IMR-90 (cell line): Measurements from ENCODE around the gene TSPEAR. TPM values are rescaled to one million over a fixed set of nuclear protein-coding genes. Genes with fewer than 3 reads are reported as not detected.

Experiments used
- ATAC-seq: fragments of 200-7000 bp; cut with Tn5 transposase; 2 replicates; pipeline ENCODE4 v1.9.1; 2020; ENCODE audit warnings: low read depth, mild to moderate bottlenecking, moderate library complexity
- BruUV-seq: library from RNA; stranded (reverse); fragments of 400-500 nt; replicated peaks from 2 replicates; lab custom pipeline; 2021; lab: Mats Ljungman, UMichigan
- CTCF ChIA-PET: fragments of 300-600 bp; formaldehyde crosslinking; extraction: SDS; loops from one replicate; lab custom pipeline; 2021; ENCODE audit warnings: antibody characterized with exemption; lab: Yijun Ruan, JAX
- POLR2A ChIA-PET: fragments of 300-600 bp; sonication (Branson Sonifier 250); formaldehyde crosslinking; loops from one replicate; lab custom pipeline; 2022; ENCODE audit warnings: antibody characterized with exemption; ENCODE audit not compliant: unreplicated experiment; lab: Charles Lee
- DNase-seq: peaks from one replicate; pipeline ENCODE4 v3.0.0; 2013
- H2AFZ ChIP-seq: replicated peaks from 2 replicates; pipeline ENCODE3; 2013; ENCODE audit warnings: low read length, mild to moderate bottlenecking; ENCODE audit not compliant: poor library complexity
- H2AK5ac ChIP-seq: 2 replicates; pipeline ENCODE4 v1.6.1; 2013; ENCODE audit warnings: low read depth, low read length, inconsistent platforms
- H2AK9ac ChIP-seq: replicated peaks from 2 replicates; pipeline ENCODE3; 2013; ENCODE audit warnings: mild to moderate bottlenecking, low read depth, low read length, moderate library complexity; ENCODE audit not compliant: poor library complexity
- H2BK120ac ChIP-seq: 2 replicates; pipeline ENCODE4 v1.6.1; 2013; ENCODE audit warnings: low read depth, low read length, inconsistent platforms
- H2BK15ac ChIP-seq: 3 replicates; pipeline ENCODE4 v1.6.1; 2013; ENCODE audit warnings: low read depth, low read length, inconsistent platforms
- H2BK20ac ChIP-seq: 2 replicates; pipeline ENCODE4 v1.6.1; 2013; ENCODE audit warnings: low read depth, mild to moderate bottlenecking, inconsistent platforms, low read length, moderate library complexity
- H2BK5ac ChIP-seq: 2 replicates; pipeline ENCODE4 v1.6.1; 2013; ENCODE audit warnings: mild to moderate bottlenecking, low read depth, low read length, inconsistent platforms; ENCODE audit not compliant: poor library complexity, severe bottlenecking
- H3K14ac ChIP-seq: replicated peaks from 2 replicates; pipeline ENCODE4 v1.6.1; 2013; ENCODE audit warnings: low read depth, low read length, inconsistent platforms
- H3K18ac ChIP-seq: 2 replicates; pipeline ENCODE4 v1.6.1; 2013; ENCODE audit warnings: low read depth, low read length, control low read depth
- H3K23ac ChIP-seq: 2 replicates; pipeline ENCODE4 v1.6.1; 2013; ENCODE audit warnings: low read depth, low read length, inconsistent platforms
- H3K27ac ChIP-seq: 2 replicates; pipeline ENCODE4 v1.5.1; 2013; ENCODE audit warnings: mild to moderate bottlenecking, control low read depth, low read length; ENCODE audit not compliant: insufficient read depth
- H3K27me3 ChIP-seq: 2 replicates; pipeline ENCODE4 v1.6.1; 2013; ENCODE audit warnings: low read length; ENCODE audit not compliant: control insufficient read depth, insufficient read depth
- H3K36me3 ChIP-seq: 2 replicates; pipeline ENCODE4 v1.6.1; 2013; ENCODE audit warnings: low read length, mixed read lengths; ENCODE audit not compliant: control insufficient read depth, insufficient read depth
- H3K4ac ChIP-seq: 2 replicates; pipeline ENCODE4 v1.6.1; 2013; ENCODE audit warnings: low read depth, low read length, inconsistent platforms
- H3K4me1 ChIP-seq: 2 replicates; pipeline ENCODE4 v1.6.1; 2013; ENCODE audit warnings: low read length, mixed read lengths; ENCODE audit not compliant: control insufficient read depth, insufficient read depth
- H3K4me2 ChIP-seq: 2 replicates; pipeline ENCODE4 v1.6.1; 2013; ENCODE audit warnings: low read depth, mild to moderate bottlenecking, control low read depth, low read length, moderate library complexity
- H3K4me3 ChIP-seq: 2 replicates; pipeline ENCODE4 v1.5.1; 2013; ENCODE audit warnings: low read depth, mild to moderate bottlenecking, control low read depth, low read length, moderate library complexity; ENCODE audit not compliant: insufficient read depth
- H3K56ac ChIP-seq: 2 replicates; pipeline ENCODE4 v1.6.1; 2013; ENCODE audit warnings: low read length, inconsistent platforms; ENCODE audit not compliant: insufficient read depth; ENCODE audit errors: extremely low read depth
- H3K79me1 ChIP-seq, 2 experiments: 2 replicates each; pipeline ENCODE4 v1.6.1; 2013; ENCODE audit warnings: low read length in 2 of 2, inconsistent platforms in 1 of 2, low read depth in 1 of 2
- H3K9ac ChIP-seq: 2 replicates; pipeline ENCODE4 v1.6.1; 2013; ENCODE audit warnings: low read depth, low read length, control low read depth
- H3K9me1 ChIP-seq: 2 replicates; pipeline ENCODE4 v1.6.1; 2013; ENCODE audit warnings: low read length, inconsistent platforms; ENCODE audit not compliant: insufficient read depth
- H3K9me3 ChIP-seq: 2 replicates; pipeline ENCODE4 v1.6.1; 2013; ENCODE audit warnings: low read length; ENCODE audit not compliant: control insufficient read depth, insufficient read depth
- H4K20me1 ChIP-seq: 2 replicates; pipeline ENCODE4 v1.6.1; 2013; ENCODE audit warnings: low read length, inconsistent platforms; ENCODE audit not compliant: insufficient read depth
- H4K5ac ChIP-seq: 2 replicates; pipeline ENCODE4 v1.6.1; 2013; ENCODE audit warnings: mild to moderate bottlenecking, low read depth, low read length, control low read depth
- H4K8ac ChIP-seq, 2 experiments: 2 replicates each; pipeline ENCODE4 v1.6.1; 2013; ENCODE audit warnings: low read depth in 2 of 2, low read length in 2 of 2, control low read depth in 1 of 2, inconsistent platforms in 1 of 2
- H4K91ac ChIP-seq: 2 replicates; pipeline ENCODE4 v1.6.1; 2013; ENCODE audit warnings: low read depth, low read length, inconsistent platforms; ENCODE audit not compliant: insufficient read depth
- BHLHE40 ChIP-seq: fragments of 150-350 bp; IDR thresholded peaks from 2 replicates; pipeline ENCODE4 v1.6.1; 2016; ENCODE audit warnings: mild to moderate bottlenecking, low read depth, low read length
- CEBPB ChIP-seq: IDR thresholded peaks from 2 replicates; pipeline ENCODE4 v1.6.1; 2012; ENCODE audit warnings: low read depth, low read length, improper control_type of control experiment
- CHD1 ChIP-seq: IDR thresholded peaks from 2 replicates; pipeline ENCODE4 v1.6.1; 2012; ENCODE audit warnings: low read depth, low read length, improper control_type of control experiment
- FOS ChIP-seq: fragments of 150-350 bp; IDR thresholded peaks from 2 replicates; pipeline ENCODE4 v1.6.1; 2016; ENCODE audit warnings: low read depth, low read length
- MAFK ChIP-seq: IDR thresholded peaks from 2 replicates; pipeline ENCODE4 v1.6.1; 2012; ENCODE audit warnings: low read depth, low read length, improper control_type of control experiment
- MAZ ChIP-seq: IDR thresholded peaks from 2 replicates; pipeline ENCODE4 v1.6.1; 2012; ENCODE audit warnings: low read depth, mild to moderate bottlenecking, low read length, improper control_type of control experiment, moderate library complexity, borderline replicate concordance
- MXI1 ChIP-seq: IDR thresholded peaks from 2 replicates; pipeline ENCODE4 v1.6.1; 2012; ENCODE audit warnings: low read depth, mild to moderate bottlenecking, low read length, moderate library complexity, borderline replicate concordance
- NFE2L2 ChIP-seq: fragments of 150-350 bp; IDR thresholded peaks from 2 replicates; pipeline ENCODE4 v1.6.1; 2016; ENCODE audit warnings: low read depth, mild to moderate bottlenecking, low read length
- POLR2A ChIP-seq: IDR thresholded peaks from 2 replicates; pipeline ENCODE4 v1.6.1; 2012; ENCODE audit warnings: mild to moderate bottlenecking, low read depth, low read length
- RAD21 ChIP-seq: IDR thresholded peaks from 2 replicates; pipeline ENCODE4 v1.6.1; 2012; ENCODE audit warnings: low read length, improper control_type of control experiment
- RCOR1 ChIP-seq: IDR thresholded peaks from 2 replicates; pipeline ENCODE4 v1.6.1; 2012; ENCODE audit warnings: mild to moderate bottlenecking, low read length, improper control_type of control experiment; ENCODE audit not compliant: insufficient replicate concordance
- RFX5 ChIP-seq: IDR thresholded peaks from 2 replicates; pipeline ENCODE4 v1.8.0; 2012; ENCODE audit warnings: low read depth, mild to moderate bottlenecking, low read length, moderate library complexity
- SMC3 ChIP-seq: fragments of 150-350 bp; IDR thresholded peaks from 2 replicates; pipeline ENCODE4 v1.6.1; 2016; ENCODE audit warnings: low read depth, mild to moderate bottlenecking, antibody characterized with exemption, low read length, moderate library complexity
- WGBS, 2 experiments: methylation state at CpG; one replicate each; pipeline versions ENCODE4 v1.1.5 to v1.1.7; 2013; ENCODE audit warnings: missing lambda C conversion rate in 2 of 2; ENCODE audit not compliant: insufficient read length in 1 of 2; ENCODE audit errors: extremely low coverage in 2 of 2; 5-methylcytosine and 5-hydroxymethylcytosine counted together
- dilution Hi-C: fragments of 300-500 bp; cut with HindIII; formaldehyde crosslinking; loops from one replicate; pipeline ENCODE4 v1.14.3; 2018; ENCODE audit warnings: low sequenced_read_pairs; ENCODE audit not compliant: unreplicated experiment
- in situ Hi-C: fragments of 300-500 bp; cut with MboI; formaldehyde crosslinking; loops from 3 replicates; pipeline ENCODE4 v1.14.3; 2019; ENCODE audit warnings: low sequenced_read_pairs, inconsistent platforms, mixed read lengths
- intact Hi-C: fragments of 100-400 bp; cut with micrococcal nuclease; formaldehyde crosslinking; loops from 2 replicates; pipeline ENCODE4 v1.10.0; 2022
- polyA plus RNA-seq, 3 experiments: library from polyadenylated mRNA; depleted of rRNA; stranded (reverse); fragments of >200 nt; gene quantifications; 2 replicates each; pipeline ENCODE4 v1.2.3, GENCODE V29; 2012; ENCODE audit warnings: low replicate concordance in 1 of 3
- total RNA-seq: library from RNA; depleted of rRNA; stranded (reverse); fragments of >200 nt; gene quantifications from 2 replicates; pipeline ENCODE4 v1.2.3, GENCODE V29; 2012
- TF ChIP-seq, protein P1 (sequence below): fragments of 150-350 bp; IDR thresholded peaks from 2 replicates; pipeline ENCODE4 v1.6.1; 2016; ENCODE audit warnings: low read depth, mild to moderate bottlenecking, low read length, moderate library complexity, borderline replicate concordance
- TF ChIP-seq, protein P2 (sequence below): fragments of 150-350 bp; IDR thresholded peaks from 2 replicates; pipeline ENCODE4 v1.6.1; 2017; ENCODE audit warnings: mild to moderate bottlenecking, antibody characterized with exemption, low read length, low read depth
- TF ChIP-seq, protein P3 (sequence below): conservative IDR thresholded peaks from 2 replicates; pipeline ENCODE4 v1.5.1; 2012; ENCODE audit warnings: mild to moderate bottlenecking, low read depth, low read length, improper control_type of control experiment

TSPEAR gene
- total and polyA plus RNA-seq, 2 of the 4 experiments (the other 2 are of a cell fraction): not detected

DNA sequence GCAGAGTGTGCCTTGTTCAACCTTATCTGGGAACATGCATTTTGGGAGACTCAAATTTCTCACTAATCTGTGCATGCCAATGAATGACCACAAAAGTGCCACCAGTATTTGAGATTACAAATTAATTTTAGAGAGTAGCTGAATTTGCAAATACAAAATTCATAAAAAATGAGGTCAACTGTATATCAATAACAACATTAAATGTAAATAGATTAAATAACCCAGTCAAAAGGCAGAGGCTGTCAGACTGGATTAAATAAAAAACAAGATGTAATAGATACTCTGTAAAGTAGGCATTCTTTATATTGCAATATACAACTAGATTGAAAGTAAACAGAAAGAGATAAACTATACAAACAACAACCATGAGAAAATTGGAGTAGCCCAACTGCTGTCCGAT is 147.3 kb downstream of the TSPEAR start:
- Histone ChIP-seq H3K4me3 (no peak overlapping the region), H2AK5ac (no peak overlapping the region), H2AK9ac (no peak overlapping the region), H3K4me1 (no peaks in the 10 kb centered on the region), H3K9me3 (no peaks in the 10 kb centered on the region), H4K8ac (no peak overlapping the region), H2BK20ac (no peak overlapping the region), H2BK5ac (no peak overlapping the region), H3K9ac (no peak overlapping the region), H4K20me1 (no peaks in the 10 kb centered on the region), H3K27ac (no peak overlapping the region), H2BK120ac (no peak overlapping the region), H3K36me3 (no peaks in the 10 kb centered on the region), H3K18ac (no peak overlapping the region), H3K56ac (no peak overlapping the region), H3K23ac (no peak overlapping the region), H3K4ac (no peak overlapping the region), H3K27me3 (no peaks in the 10 kb centered on the region; the same call in 1 of the 2 replicates), H4K5ac (no peak overlapping the region), H3K14ac (no peak overlapping the region), H2AFZ (no peak overlapping the region), H3K79me1 (no peaks in the 10 kb centered on the region), H2BK15ac (no peak overlapping the region), H3K4me2 (no peak overlapping the region), H3K9me1 (no peaks in the 10 kb centered on the region), H4K91ac (no peak overlapping the region)
- DNase-seq: no peak
- dilution Hi-C loops (no loop called here), intact Hi-C loops (no loop called here), in situ Hi-C loops (no loop called here)
- BruUV-seq: no TSS peak
- ChIA-PET POLR2A (no interaction called here), CTCF (no interaction called here)
- no CpG with 5 or more reads among the region's 1 CpG for WGBS, 2 experiments
- TF ChIP-seq BHLHE40 (no peak), NFE2L2 (no peak), CHD1 (no peak), RAD21 (no peak), CEBPB (no peak), FOS (no peak), POLR2A (no peak), SMC3 (no peak), RFX5 (no peak), MAZ (no peak), MXI1 (no peak), RCOR1 (no peak), MAFK (no peak)
- TF ChIP-seq, protein P1, sequence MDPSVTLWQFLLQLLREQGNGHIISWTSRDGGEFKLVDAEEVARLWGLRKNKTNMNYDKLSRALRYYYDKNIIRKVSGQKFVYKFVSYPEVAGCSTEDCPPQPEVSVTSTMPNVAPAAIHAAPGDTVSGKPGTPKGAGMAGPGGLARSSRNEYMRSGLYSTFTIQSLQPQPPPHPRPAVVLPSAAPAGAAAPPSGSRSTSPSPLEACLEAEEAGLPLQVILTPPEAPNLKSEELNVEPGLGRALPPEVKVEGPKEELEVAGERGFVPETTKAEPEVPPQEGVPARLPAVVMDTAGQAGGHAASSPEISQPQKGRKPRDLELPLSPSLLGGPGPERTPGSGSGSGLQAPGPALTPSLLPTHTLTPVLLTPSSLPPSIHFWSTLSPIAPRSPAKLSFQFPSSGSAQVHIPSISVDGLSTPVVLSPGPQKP: no peak
- TF ChIP-seq, protein P2, sequence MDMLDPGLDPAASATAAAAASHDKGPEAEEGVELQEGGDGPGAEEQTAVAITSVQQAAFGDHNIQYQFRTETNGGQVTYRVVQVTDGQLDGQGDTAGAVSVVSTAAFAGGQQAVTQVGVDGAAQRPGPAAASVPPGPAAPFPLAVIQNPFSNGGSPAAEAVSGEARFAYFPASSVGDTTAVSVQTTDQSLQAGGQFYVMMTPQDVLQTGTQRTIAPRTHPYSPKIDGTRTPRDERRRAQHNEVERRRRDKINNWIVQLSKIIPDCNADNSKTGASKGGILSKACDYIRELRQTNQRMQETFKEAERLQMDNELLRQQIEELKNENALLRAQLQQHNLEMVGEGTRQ: no peak
- TF ChIP-seq, protein P3, sequence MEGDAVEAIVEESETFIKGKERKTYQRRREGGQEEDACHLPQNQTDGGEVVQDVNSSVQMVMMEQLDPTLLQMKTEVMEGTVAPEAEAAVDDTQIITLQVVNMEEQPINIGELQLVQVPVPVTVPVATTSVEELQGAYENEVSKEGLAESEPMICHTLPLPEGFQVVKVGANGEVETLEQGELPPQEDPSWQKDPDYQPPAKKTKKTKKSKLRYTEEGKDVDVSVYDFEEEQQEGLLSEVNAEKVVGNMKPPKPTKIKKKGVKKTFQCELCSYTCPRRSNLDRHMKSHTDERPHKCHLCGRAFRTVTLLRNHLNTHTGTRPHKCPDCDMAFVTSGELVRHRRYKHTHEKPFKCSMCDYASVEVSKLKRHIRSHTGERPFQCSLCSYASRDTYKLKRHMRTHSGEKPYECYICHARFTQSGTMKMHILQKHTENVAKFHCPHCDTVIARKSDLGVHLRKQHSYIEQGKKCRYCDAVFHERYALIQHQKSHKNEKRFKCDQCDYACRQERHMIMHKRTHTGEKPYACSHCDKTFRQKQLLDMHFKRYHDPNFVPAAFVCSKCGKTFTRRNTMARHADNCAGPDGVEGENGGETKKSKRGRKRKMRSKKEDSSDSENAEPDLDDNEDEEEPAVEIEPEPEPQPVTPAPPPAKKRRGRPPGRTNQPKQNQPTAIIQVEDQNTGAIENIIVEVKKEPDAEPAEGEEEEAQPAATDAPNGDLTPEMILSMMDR: no peak
- ATAC-seq: no peak
